SK-N-MC (cell line): Measurements from ENCODE around the gene CTNNA1.

Experiments used
- EZH2 ChIP-seq: fragments of 200-600 bp; sonication (generic); IDR thresholded peaks from one replicate; pipeline ENCODE4 v1.6.1; 2017; ENCODE audit warnings: antibody characterized with exemption
- POLR2AphosphoS5 ChIP-seq: IDR thresholded peaks from 2 replicates; pipeline ENCODE4 v1.6.1; 2012; ENCODE audit warnings: mild to moderate bottlenecking, low read depth, low read length, borderline replicate concordance

DNA sequence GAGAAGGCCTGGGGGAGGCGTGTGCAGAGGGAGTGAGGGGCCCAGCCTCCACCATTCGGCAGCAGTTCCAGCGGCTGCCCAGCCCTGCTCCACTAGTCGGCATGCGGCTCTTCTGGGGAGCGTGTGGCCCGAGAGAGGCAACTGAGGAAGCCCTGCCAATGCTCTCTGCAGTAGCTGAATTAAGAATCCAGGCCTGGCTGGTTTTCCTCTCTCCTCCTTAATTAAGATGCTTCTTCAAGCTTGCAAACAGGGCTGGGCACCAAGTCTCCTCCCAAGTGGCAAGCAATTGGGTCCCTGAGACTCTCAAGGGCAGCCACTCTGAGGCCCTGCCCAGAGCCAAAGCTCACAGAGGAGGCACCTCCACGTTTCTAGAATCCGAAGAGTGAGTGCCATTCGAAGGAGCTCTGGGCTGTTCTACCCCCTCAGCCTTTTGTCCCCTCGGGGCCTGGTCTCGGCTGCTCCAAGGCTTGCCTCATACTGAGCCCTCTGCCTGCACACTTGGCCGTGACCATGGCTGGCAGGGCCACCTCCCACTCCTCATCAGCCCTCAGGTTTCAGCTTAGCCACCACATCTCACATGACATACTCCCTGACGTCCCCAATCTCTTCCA lies 197.3 kb downstream of the CTNNA1 start:
- TF ChIP-seq POLR2AphosphoS5 (no peak), EZH2 (no peak)
